ENCODE results near the gene SETD1A.

SETD1A gene

GRCh38 chr16:31025339-31025738 lies 67.8 kb downstream of the SETD1A start:
- peak; percentile 25 for DNase-seq

- no peak for DNase-seq
Measured at GRCh38 chr16:31029272-31029671, 71.7 kb downstream of the SETD1A start.

DNA sequence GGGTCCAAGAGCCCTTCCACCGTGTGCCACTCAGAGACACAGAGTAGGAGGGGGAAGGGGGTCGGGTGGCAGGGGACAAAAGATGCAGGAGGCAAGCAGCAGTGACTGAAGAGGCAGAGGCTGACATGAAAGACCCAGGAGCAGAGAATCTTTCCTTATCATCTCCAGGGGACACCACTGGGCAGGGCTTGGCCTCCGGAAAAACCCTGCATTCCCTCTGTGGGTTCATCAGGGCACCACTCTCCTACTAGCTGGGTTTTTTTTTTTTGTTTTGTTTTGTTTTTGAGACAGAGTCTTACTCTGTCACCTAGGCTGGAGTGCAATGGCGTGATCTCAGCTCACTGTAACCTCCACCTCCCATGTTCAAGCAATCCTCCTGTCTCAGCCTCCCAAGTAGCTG lies 73.7 kb downstream of the SETD1A start:
- no peak for DNase-seq

GRCh38 chr16:31032736-31033708 lies 75.5 kb downstream of the SETD1A start, which contains the start of gene STX4:
Gene STX4 (plus strand): TSS chr16:31033558. CDS start chr16:31033806, 248 bp downstream.
- DNase-seq = peak; percentile 97

GRCh38 chr16:31033709-31034492 lies 76.3 kb downstream of the SETD1A start:
- peak; percentile 76 for DNase-seq

All from MV-4-11 (cell line).